Measurements from ENCODE around the gene MFSD12. TPM values are rescaled to one million over a fixed set of nuclear protein-coding genes. Genes with fewer than 3 reads are reported as not detected.

The MFSD12 gene
- total RNA-seq, 1 experiment from 2014 or later: 131 TPM

DNA sequence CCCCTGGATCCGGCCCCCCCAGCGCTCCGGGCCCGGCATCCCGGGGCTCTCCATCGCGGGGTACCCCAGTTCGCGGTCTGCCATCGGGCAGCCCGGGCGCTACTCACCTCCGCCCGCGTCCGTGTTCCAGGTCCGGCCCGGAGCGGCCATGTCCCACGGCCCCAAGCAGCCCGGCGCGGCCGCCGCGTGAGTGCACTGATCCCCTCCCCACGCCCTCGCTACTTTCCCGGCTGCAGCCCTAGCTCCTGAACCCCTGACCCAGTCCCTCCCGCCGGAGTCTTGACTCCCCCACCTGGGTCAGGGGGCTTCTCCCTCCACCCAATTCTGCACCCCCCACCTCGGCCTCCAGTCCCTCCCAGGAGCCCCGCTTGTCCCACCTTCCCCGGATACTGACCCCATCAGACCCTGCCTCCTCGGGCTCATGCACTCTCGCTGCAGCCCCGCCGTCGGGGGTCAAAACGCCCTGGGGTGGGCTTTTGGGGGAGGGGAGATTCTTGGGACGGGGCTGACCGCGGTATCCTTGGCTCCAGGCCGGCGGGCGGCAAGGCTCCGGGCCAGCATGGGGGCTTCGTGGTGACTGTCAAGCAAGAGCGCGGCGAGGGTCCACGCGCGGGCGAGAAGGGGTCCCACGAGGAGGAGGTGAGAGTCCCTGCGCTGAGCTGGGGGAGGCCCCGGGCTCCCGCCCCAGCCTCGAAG, 15.9 kb upstream of the MFSD12 start:
- no peaks in the 10 kb centered on the region for H3K9me3 ChIP-seq (ENCODE audit: control insufficient read depth in 1 of 2, insufficient read depth in 1 of 2, low read depth in 1 of 2, low read length in 2 of 2)
- H3K4me1 ChIP-seq (ENCODE audit: control insufficient read depth in 1 of 2, insufficient read depth in 2 of 2, low read length in 2 of 2): peaks cover 33 to 68% of the 10 kb centered on the region in 2 experiments
- CTCF ChIA-PET: interaction anchor here (1.7 kb wide), 1 partner anchor 28 kb away, joined by 11 read pairs; no protein-coding TSS in a partner anchor
- H4K20me1 ChIP-seq (ENCODE audit: insufficient read depth): no peaks in the 10 kb centered on the region; the same call in 1 of the 2 replicates
- no peaks in the 10 kb centered on the region for H3K27me3 ChIP-seq (ENCODE audit: insufficient read depth, low read length)
- H2AFZ ChIP-seq (ENCODE audit: low read depth, low read length, poor library complexity, severe bottlenecking): no peak overlapping the region
- no TSS peak for BruUV-seq (replicated peaks)
- peaks cover 24% of the 10 kb centered on the region; the same call in 1 of the 2 replicates for H3K79me2 ChIP-seq (ENCODE audit: insufficient read depth, low read length)
- TF ChIP-seq POLR2AphosphoS5 (IDR thresholded peaks at IDR 0.05; ENCODE audit: low read depth, low read length) (peak; percentile 2; the same call in 1 of the 2 replicates), ZNF274 (IDR thresholded peaks at IDR 0.05; ENCODE audit: low read depth, low read length) (no peak), JUND (IDR thresholded peaks at IDR 0.05) (no peak), ZFX (IDR thresholded peaks at IDR 0.05) (peak; percentile 51; the same call in 1 of the 2 replicates)
- TF ChIP-seq, protein P1, sequence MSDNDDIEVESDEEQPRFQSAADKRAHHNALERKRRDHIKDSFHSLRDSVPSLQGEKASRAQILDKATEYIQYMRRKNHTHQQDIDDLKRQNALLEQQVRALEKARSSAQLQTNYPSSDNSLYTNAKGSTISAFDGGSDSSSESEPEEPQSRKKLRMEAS (IDR thresholded peaks at IDR 0.05): no peak
- intact Hi-C loops (cut with micrococcal nuclease): loop anchor here (10.0 kb wide), 1 partner anchor 631 kb away; no protein-coding TSS in a partner anchor
- H3K4me3 ChIP-seq (replicated peaks in 1 of 2; ENCODE audit: low read depth in 1 of 2, low read length in 2 of 2): peak overlapping the region; percentile 94 to 98
- ATAC-seq (peak; percentile 7), DNase-seq (ENCODE audit: low read depth, low spot score) (no peak)
- H3K27ac ChIP-seq (ENCODE audit: low read depth, low read length): peak overlapping the region; percentile 93
- no peaks in the 10 kb centered on the region for H3K9me2 ChIP-seq (ENCODE audit: insufficient read depth)
- peak overlapping the region; percentile 98 for H3K4me2 ChIP-seq (ENCODE audit: low read length)
- peak overlapping the region; percentile 100 for H3K9ac ChIP-seq (ENCODE audit: low read length)
- POLR2A ChIA-PET: interaction anchor here (1.2 to 1.4 kb wide), 3 partner anchors 12 to 72 kb away, joined by 3 to 5 read pairs (median 5); partner anchors contain the start of gene DOHH
- RAD21 ChIA-PET (ENCODE audit: low non-redundant PET in 1 of 2, low total read pairs in 2 of 2, uncharacterized antibody in 2 of 2, unreplicated experiment in 2 of 2): interaction anchor here (0.6 to 1.0 kb wide), 3 partner anchors 28 to 779 kb away, joined by 3 to 5 read pairs (median 4); no protein-coding TSS in a partner anchor
- H3K36me3 ChIP-seq (ENCODE audit: control insufficient read depth in 1 of 2, insufficient read depth in 2 of 2, low read length in 2 of 2): peaks cover 3 to 21% of the 10 kb centered on the region in 2 experiments; a peak in 2 of 4 replicates

DNA sequence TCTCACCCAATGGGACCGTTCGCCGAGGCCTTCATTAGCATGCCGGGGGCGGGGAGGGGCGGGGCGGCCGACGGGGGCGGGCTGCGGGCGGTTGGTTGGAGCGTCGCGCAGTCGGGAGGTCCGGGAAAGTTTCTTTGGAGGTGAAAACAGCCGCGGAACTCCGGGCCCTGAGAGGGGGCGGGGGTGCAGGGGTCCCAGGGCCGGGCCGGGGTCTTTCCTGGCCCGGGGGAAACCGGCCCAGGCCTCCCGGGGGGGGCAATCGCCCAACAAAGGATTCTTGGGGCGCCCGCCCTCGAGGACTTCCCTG, 15.4 kb upstream of the MFSD12 start, which contains the start of gene HMG20B:
TSS of gene HMG20B (plus strand) at position 90 of the 307 bp plus-strand sequence. CDS start 366 bp downstream, outside the sequence.
- peak within 1 kb of the TSS; percentile 98 for H3K4me2 ChIP-seq (ENCODE audit: low read length)
- intact Hi-C loops (cut with micrococcal nuclease): loop anchor here (10.0 kb wide), 1 partner anchor 632 kb away; no protein-coding TSS in a partner anchor
- H3K4me1 ChIP-seq (ENCODE audit: control insufficient read depth in 1 of 2, insufficient read depth in 2 of 2, low read length in 2 of 2): peaks cover 38 to 68% of the 10 kb centered on the region in 2 experiments
- H3K4me3 ChIP-seq (replicated peaks in 1 of 2; ENCODE audit: low read depth in 1 of 2, low read length in 2 of 2): peak within 1 kb of the TSS; percentile 94 to 98
- H3K9ac ChIP-seq (ENCODE audit: low read length): peak within 1 kb of the TSS; percentile 100
- peaks cover 24% of the 10 kb centered on the region; the same call in 1 of the 2 replicates for H3K79me2 ChIP-seq (ENCODE audit: insufficient read depth, low read length)
- DNase-seq (ENCODE audit: low read depth, low spot score) (no peak), ATAC-seq (no peak)
- H2AFZ ChIP-seq (ENCODE audit: low read depth, low read length, poor library complexity, severe bottlenecking): no peak within 1 kb of the TSS
- ChIA-PET RAD21 (ENCODE audit: low non-redundant PET in 1 of 2, low total read pairs in 2 of 2, uncharacterized antibody in 2 of 2, unreplicated experiment in 2 of 2) (no interaction called here), CTCF (interaction anchor here (1.7 kb wide), 1 partner anchor 28 kb away, joined by 11 read pairs; no protein-coding TSS in a partner anchor), POLR2A (no interaction called here)
- H3K27me3 ChIP-seq (ENCODE audit: insufficient read depth, low read length): no peaks in the 10 kb centered on the region
- no TSS peak for BruUV-seq (replicated peaks)
- H3K9me3 ChIP-seq (ENCODE audit: control insufficient read depth in 1 of 2, insufficient read depth in 1 of 2, low read depth in 1 of 2, low read length in 2 of 2): no peaks in the 10 kb centered on the region
- H3K36me3 ChIP-seq (ENCODE audit: control insufficient read depth in 1 of 2, insufficient read depth in 2 of 2, low read length in 2 of 2): peaks cover 3 to 21% of the 10 kb centered on the region in 2 experiments; a peak in 2 of 4 replicates
- no peaks in the 10 kb centered on the region for H3K9me2 ChIP-seq (ENCODE audit: insufficient read depth)
- H3K27ac ChIP-seq (ENCODE audit: low read depth, low read length): peak within 1 kb of the TSS; percentile 93
- no peaks in the 10 kb centered on the region; the same call in 1 of the 2 replicates for H4K20me1 ChIP-seq (ENCODE audit: insufficient read depth)
- TF ChIP-seq, protein P2, sequence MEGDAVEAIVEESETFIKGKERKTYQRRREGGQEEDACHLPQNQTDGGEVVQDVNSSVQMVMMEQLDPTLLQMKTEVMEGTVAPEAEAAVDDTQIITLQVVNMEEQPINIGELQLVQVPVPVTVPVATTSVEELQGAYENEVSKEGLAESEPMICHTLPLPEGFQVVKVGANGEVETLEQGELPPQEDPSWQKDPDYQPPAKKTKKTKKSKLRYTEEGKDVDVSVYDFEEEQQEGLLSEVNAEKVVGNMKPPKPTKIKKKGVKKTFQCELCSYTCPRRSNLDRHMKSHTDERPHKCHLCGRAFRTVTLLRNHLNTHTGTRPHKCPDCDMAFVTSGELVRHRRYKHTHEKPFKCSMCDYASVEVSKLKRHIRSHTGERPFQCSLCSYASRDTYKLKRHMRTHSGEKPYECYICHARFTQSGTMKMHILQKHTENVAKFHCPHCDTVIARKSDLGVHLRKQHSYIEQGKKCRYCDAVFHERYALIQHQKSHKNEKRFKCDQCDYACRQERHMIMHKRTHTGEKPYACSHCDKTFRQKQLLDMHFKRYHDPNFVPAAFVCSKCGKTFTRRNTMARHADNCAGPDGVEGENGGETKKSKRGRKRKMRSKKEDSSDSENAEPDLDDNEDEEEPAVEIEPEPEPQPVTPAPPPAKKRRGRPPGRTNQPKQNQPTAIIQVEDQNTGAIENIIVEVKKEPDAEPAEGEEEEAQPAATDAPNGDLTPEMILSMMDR (IDR thresholded peaks at IDR 0.05 in 2 of 3, conservative IDR thresholded peaks at IDR 0.05 in 1 of 3; ENCODE audit: borderline replicate concordance in 1 of 3, insufficient read depth in 1 of 3, low read depth in 2 of 3, low read length in 2 of 3): no peak
- no peak for TF ChIP-seq ZFX (IDR thresholded peaks at IDR 0.05)
- TF ChIP-seq, protein P3, sequence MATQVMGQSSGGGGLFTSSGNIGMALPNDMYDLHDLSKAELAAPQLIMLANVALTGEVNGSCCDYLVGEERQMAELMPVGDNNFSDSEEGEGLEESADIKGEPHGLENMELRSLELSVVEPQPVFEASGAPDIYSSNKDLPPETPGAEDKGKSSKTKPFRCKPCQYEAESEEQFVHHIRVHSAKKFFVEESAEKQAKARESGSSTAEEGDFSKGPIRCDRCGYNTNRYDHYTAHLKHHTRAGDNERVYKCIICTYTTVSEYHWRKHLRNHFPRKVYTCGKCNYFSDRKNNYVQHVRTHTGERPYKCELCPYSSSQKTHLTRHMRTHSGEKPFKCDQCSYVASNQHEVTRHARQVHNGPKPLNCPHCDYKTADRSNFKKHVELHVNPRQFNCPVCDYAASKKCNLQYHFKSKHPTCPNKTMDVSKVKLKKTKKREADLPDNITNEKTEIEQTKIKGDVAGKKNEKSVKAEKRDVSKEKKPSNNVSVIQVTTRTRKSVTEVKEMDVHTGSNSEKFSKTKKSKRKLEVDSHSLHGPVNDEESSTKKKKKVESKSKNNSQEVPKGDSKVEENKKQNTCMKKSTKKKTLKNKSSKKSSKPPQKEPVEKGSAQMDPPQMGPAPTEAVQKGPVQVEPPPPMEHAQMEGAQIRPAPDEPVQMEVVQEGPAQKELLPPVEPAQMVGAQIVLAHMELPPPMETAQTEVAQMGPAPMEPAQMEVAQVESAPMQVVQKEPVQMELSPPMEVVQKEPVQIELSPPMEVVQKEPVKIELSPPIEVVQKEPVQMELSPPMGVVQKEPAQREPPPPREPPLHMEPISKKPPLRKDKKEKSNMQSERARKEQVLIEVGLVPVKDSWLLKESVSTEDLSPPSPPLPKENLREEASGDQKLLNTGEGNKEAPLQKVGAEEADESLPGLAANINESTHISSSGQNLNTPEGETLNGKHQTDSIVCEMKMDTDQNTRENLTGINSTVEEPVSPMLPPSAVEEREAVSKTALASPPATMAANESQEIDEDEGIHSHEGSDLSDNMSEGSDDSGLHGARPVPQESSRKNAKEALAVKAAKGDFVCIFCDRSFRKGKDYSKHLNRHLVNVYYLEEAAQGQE (IDR thresholded peaks at IDR 0.05; ENCODE audit: low read depth): no peak
- TF ChIP-seq SRF (IDR thresholded peaks at IDR 0.05; ENCODE audit: low read depth): no peak
- TF ChIP-seq, protein P1 (IDR thresholded peaks at IDR 0.05): 0 out of 2 replicates have a peak, but pooled peaks have one; percentile 37
- no peak for TF ChIP-seq SIN3A (IDR thresholded peaks at IDR 0.05; ENCODE audit: low read depth)
- TF ChIP-seq EZH2phosphoT487 (IDR thresholded peaks at IDR 0.05; ENCODE audit: borderline replicate concordance): no peak
